ENCODE results near the gene NOP53. TPM values are rescaled to one million over a fixed set of nuclear protein-coding genes. Genes with fewer than 3 reads are reported as not detected.
"Not testable (repeated sequence)": the region's sequence is repeated elsewhere in the genome, so short reads cannot be mapped to it uniquely, and the experiment has no call there.

Gene NOP53
- polyA plus RNA-seq, 1 experiment: 114 TPM

GRCh38 chr19:47716270-47716937 is 28.9 kb upstream of the NOP53 start:
- no peak for TF ChIP-seq CTCF (IDR thresholded peaks at IDR 0.05; ENCODE audit: low read depth, low read length)
- POLR2A ChIA-PET: interaction anchor here (1.6 to 6.1 kb wide), 2 partner anchors 7 to 29 kb away, joined by 4 to 87 read pairs; partner anchors contain the start of gene NOP53
- peaks cover 6% of the 10 kb centered on the region; the same call in 1 of the 2 replicates for H3K9me3 ChIP-seq (ENCODE audit: control insufficient read depth, insufficient read depth, low read length)
- H3K27ac ChIP-seq (ENCODE audit: low read depth, low read length): no peak overlapping the region
- CTCF ChIA-PET: interaction anchor here (0.6 to 2.0 kb wide), 4 partner anchors 27 to 368 kb away, joined by 3 to 5 read pairs (median 4); partner anchors contain the start of gene DHX34
- peak overlapping the region; percentile 20; the same call in 1 of the 2 replicates for H3K4me3 ChIP-seq (ENCODE audit: low read depth, low read length)
- H3K27me3 ChIP-seq (ENCODE audit: control insufficient read depth, insufficient read depth, low read length): no peaks in the 10 kb centered on the region
- DNase-seq (ENCODE audit: low read depth, low spot score): no peak

- peak overlapping the region; percentile 92 for H3K27ac ChIP-seq (ENCODE audit: low read depth, low read length)
- ChIA-PET POLR2A (interaction anchor here (0.6 to 2.2 kb wide), 14 partner anchors 8 to 1339 kb away, joined by 3 to 62 read pairs (median 6); partner anchors contain the start of gene NOP53), CTCF (interaction anchor here (0.6 to 1.2 kb wide), 3 partner anchors 9 to 25 kb away, joined by 4 to 8 read pairs (median 5); no protein-coding TSS in a partner anchor)
- not testable (repeated sequence) for DNase-seq (ENCODE audit: low read depth, low spot score); H3K27me3 ChIP-seq (ENCODE audit: control insufficient read depth, insufficient read depth, low read length); H3K9me3 ChIP-seq (ENCODE audit: control insufficient read depth, insufficient read depth, low read length)
- H3K4me3 ChIP-seq (ENCODE audit: low read depth, low read length): peak overlapping the region; percentile 38
Measured at GRCh38 chr19:47718415-47719046, 26.8 kb upstream of the NOP53 start.

- TF ChIP-seq CTCF (IDR thresholded peaks at IDR 0.05; ENCODE audit: low read depth, low read length): no peak
- Histone ChIP-seq H3K9me3 (ENCODE audit: control insufficient read depth, insufficient read depth, low read length) (peaks cover 6% of the 10 kb centered on the region; the same call in 1 of the 2 replicates), H3K4me3 (ENCODE audit: low read depth, low read length) (peak overlapping the region; percentile 43), H3K27ac (ENCODE audit: low read depth, low read length) (peak overlapping the region; percentile 92), H3K27me3 (ENCODE audit: control insufficient read depth, insufficient read depth, low read length) (no peaks in the 10 kb centered on the region)
- POLR2A ChIA-PET: interaction anchor here (0.7 to 2.2 kb wide), 11 partner anchors 10 to 1338 kb away, joined by 3 to 62 read pairs (median 6); partner anchors contain the start of gene NOP53
- CTCF ChIA-PET: interaction anchor here (0.6 to 1.2 kb wide), 3 partner anchors 8 to 25 kb away, joined by 4 to 8 read pairs (median 5); no protein-coding TSS in a partner anchor
- peak; percentile 99 for DNase-seq (ENCODE audit: low read depth, low spot score)
Measured at GRCh38 chr19:47719047-47719859, 26.1 kb upstream of the NOP53 start.

GRCh38 chr19:47720669-47721422 is 24.5 kb upstream of the NOP53 start:
- CTCF ChIA-PET: interaction anchor here (0.5 kb wide), 1 partner anchor 321 kb away, joined by 4 read pairs; no protein-coding TSS in a partner anchor
- H3K27ac ChIP-seq (ENCODE audit: low read depth, low read length): no peak overlapping the region
- TF ChIP-seq CTCF (IDR thresholded peaks at IDR 0.05; ENCODE audit: low read depth, low read length): no peak
- POLR2A ChIA-PET: interaction anchor here (0.7 to 0.9 kb wide), 4 partner anchors 8 to 23 kb away, joined by 3 to 4 read pairs (median 4); partner anchors contain the start of gene EHD2
- H3K9me3 ChIP-seq (ENCODE audit: control insufficient read depth, insufficient read depth, low read length): peaks cover 12% of the 10 kb centered on the region; the same call in 1 of the 2 replicates
- no peak for DNase-seq (ENCODE audit: low read depth, low spot score)
- H3K27me3 ChIP-seq (ENCODE audit: control insufficient read depth, insufficient read depth, low read length): no peaks in the 10 kb centered on the region
- H3K4me3 ChIP-seq (ENCODE audit: low read depth, low read length): peak overlapping the region; percentile 7; the same call in 1 of the 2 replicates

All from AG04450 (cell line).